ENCODE measurements around the gene CTCF. TPM values are rescaled to one million over a fixed set of nuclear protein-coding genes. Genes with fewer than 3 reads are reported as not detected.
A peak's percentile ranks its signal among the peaks of the same experiment; 100 is the strongest.

The CTCF gene
- total and polyA plus RNA-seq, 12 donors = 11.9 to 31.0 (median 23.8) TPM

- no peak for TF ChIP-seq CTCF (IDR thresholded peaks at IDR 0.05)
- 92 to 100% methylated on average over 1 of the region's 1 CpG for WGBS, 2 donors
- H3K9me3 ChIP-seq = no peaks in the 10 kb centered on the region
- H3K27me3 ChIP-seq = no peaks in the 10 kb centered on the region
- no peak overlapping the region for H3K4me3 ChIP-seq
- intact Hi-C loops (cut with DNase I) = loop anchor here in 4 of 10 donors (10.0 kb wide), 2 partner anchors 104 to 404 kb away; partner anchors contain the start of genes CARMIL2 (in 3 of the 4) and LCAT (in 1 of the 4)
- H3K4me1 ChIP-seq = peaks cover 15 to 95% (median 66%) of the 10 kb centered on the region in 9 donors
- peaks cover 0 to 76% (median 62%) of the 10 kb centered on the region in 9 donors for H3K36me3 ChIP-seq
- DNase-seq (no peak), ATAC-seq (no peak)
- H3K27ac ChIP-seq = peak overlapping the region in 6 of 10 donors; percentile 16 to 97 (median 50)
These were observed 21.6 kb upstream of the CTCF start for GRCh38 chr16:67540756-67541155.

GRCh38 chr16:67541391-67542263 is 20.7 kb upstream of the CTCF start:
- H3K27me3 ChIP-seq = no peaks in the 10 kb centered on the region
- H3K27ac ChIP-seq = peak overlapping the region in 7 of 10 donors; percentile 26 to 97 (median 39)
- H3K9me3 ChIP-seq = no peaks in the 10 kb centered on the region
- WGBS, 2 donors = 73 to 74% methylated on average over 14 of the region's 14 CpGs
- peaks cover 19 to 95% (median 70%) of the 10 kb centered on the region in 9 donors for H3K4me1 ChIP-seq
- no peak overlapping the region for H3K4me3 ChIP-seq
- DNase-seq (peak; percentile 45 to 50), ATAC-seq (peak in 2 of 8 donors; percentile 2 to 12)
- intact Hi-C loops (cut with DNase I) = loop anchor here in 4 of 10 donors (10.0 kb wide), 2 partner anchors 103 to 403 kb away; partner anchors contain the start of genes CARMIL2 (in 3 of the 4) and LCAT (in 1 of the 4)
- peaks cover 0 to 85% (median 71%) of the 10 kb centered on the region in 9 donors for H3K36me3 ChIP-seq
- TF ChIP-seq CTCF (IDR thresholded peaks at IDR 0.05) = no peak

GRCh38 chr16:67542464-67542863 is 19.9 kb upstream of the CTCF start:
- H3K27ac ChIP-seq = peak overlapping the region in 5 of 10 donors; percentile 12 to 97 (median 31)
- no peak for TF ChIP-seq CTCF (IDR thresholded peaks at IDR 0.05)
- peaks cover 20 to 95% (median 70%) of the 10 kb centered on the region in 9 donors for H3K4me1 ChIP-seq
- H3K4me3 ChIP-seq = no peak overlapping the region
- no peaks in the 10 kb centered on the region for H3K27me3 ChIP-seq
- peaks cover 0 to 93% (median 76%) of the 10 kb centered on the region in 9 donors for H3K36me3 ChIP-seq
- ATAC-seq = peak in 5 of 8 donors; percentile 2 to 22 (median 4)
- intact Hi-C loops (cut with DNase I) = loop anchor here in 4 of 10 donors (10.0 kb wide), 2 partner anchors 102 to 402 kb away; partner anchors contain the start of genes CARMIL2 (in 3 of the 4) and LCAT (in 1 of the 4)
- no peaks in the 10 kb centered on the region for H3K9me3 ChIP-seq
- peak in 1 of 2 donors; percentile 40 for DNase-seq

GRCh38 chr16:67543036-67543435 is 19.3 kb upstream of the CTCF start:
- peaks cover 0 to 99% (median 80%) of the 10 kb centered on the region in 9 donors for H3K36me3 ChIP-seq

More at GRCh38 chr16:67543036-67543435, 19.3 kb upstream of the CTCF start:
- no peak for DNase-seq
- H3K4me1 ChIP-seq = peaks cover 23 to 97% (median 70%) of the 10 kb centered on the region in 9 donors
- H3K27ac ChIP-seq = peak overlapping the region in 5 of 10 donors; percentile 9 to 27 (median 20)
- H3K9me3 ChIP-seq = no peaks in the 10 kb centered on the region
- H3K27me3 ChIP-seq = no peaks in the 10 kb centered on the region
- TF ChIP-seq CTCF (IDR thresholded peaks at IDR 0.05) = no peak
- no peak overlapping the region for H3K4me3 ChIP-seq
- 86% methylated on average over 8 of the region's 8 CpGs for WGBS, 2 donors
- intact Hi-C loops (cut with DNase I) = loop anchor here in 4 of 10 donors (10.0 kb wide), 2 partner anchors 102 to 402 kb away; partner anchors contain the start of genes CARMIL2 (in 3 of the 4) and LCAT (in 1 of the 4)
- ATAC-seq = no peak
